SK-N-SH treated with all-trans-retinoic acid at 6 μM for 48 hours (cell line): ENCODE measurements around the gene TMEM52B.

Source experiments
- BACH2 ChIP-seq: fragments of 250-450 bp; sonication (Bioruptor Pico); IDR thresholded peaks from 2 replicates; pipeline ENCODE4 v1.9.0; 2021; ENCODE audit warnings: mild to moderate bottlenecking, borderline replicate concordance
- CREB5 ChIP-seq: fragments of 250-450 bp; sonication (Bioruptor Pico); IDR thresholded peaks from 2 replicates; pipeline ENCODE4 v1.5.1; 2020; ENCODE audit warnings: low read depth, mild to moderate bottlenecking, moderate library complexity
- CSRNP3 ChIP-seq: fragments of 250-450 bp; sonication (Bioruptor Pico); IDR thresholded peaks from 2 replicates; pipeline ENCODE4 v1.5.1; 2021; ENCODE audit warnings: mild to moderate bottlenecking, moderate library complexity
- ESRRG ChIP-seq: fragments of 250-450 bp; sonication (Bioruptor Pico); IDR thresholded peaks from 2 replicates; pipeline ENCODE4 v1.6.1; 2021; ENCODE audit warnings: mild to moderate bottlenecking
- ISL1 ChIP-seq: fragments of 250-450 bp; sonication (Bioruptor Pico); IDR thresholded peaks from 2 replicates; pipeline ENCODE4 v2.1.2; 2022; ENCODE audit warnings: mild to moderate bottlenecking, moderate library complexity
- PPARA ChIP-seq: fragments of 250-450 bp; sonication (Bioruptor Pico); IDR thresholded peaks from 2 replicates; pipeline ENCODE4 v1.5.0; 2020; ENCODE audit warnings: mild to moderate bottlenecking, borderline replicate concordance
- RARB ChIP-seq: fragments of 250-450 bp; sonication (Bioruptor Pico); IDR thresholded peaks from 2 replicates; pipeline ENCODE4 v1.8.0; 2021; ENCODE audit warnings: mild to moderate bottlenecking, moderate library complexity
- SNAI2 ChIP-seq: fragments of 250-450 bp; sonication (Bioruptor Pico); IDR thresholded peaks from 2 replicates; pipeline ENCODE4 v1.5.0; 2020; ENCODE audit warnings: mild to moderate bottlenecking, moderate library complexity
- TOX ChIP-seq: fragments of 250-450 bp; sonication (Bioruptor Pico); IDR thresholded peaks from 2 replicates; pipeline ENCODE4 v1.8.0; 2021; ENCODE audit warnings: mild to moderate bottlenecking, moderate library complexity, borderline replicate concordance
- ZFP3 ChIP-seq: fragments of 250-450 bp; sonication (Bioruptor Pico); IDR thresholded peaks from 2 replicates; pipeline ENCODE4 v1.5.0; 2020; ENCODE audit warnings: mild to moderate bottlenecking, moderate library complexity
- ZNF565 ChIP-seq: fragments of 450-650 bp; formaldehyde crosslinking; conservative IDR thresholded peaks from 2 replicates; pipeline ENCODE4 v1.5.0; 2020; ENCODE audit warnings: low read depth, mild to moderate bottlenecking, moderate library complexity

GRCh38 chr12:10189653-10190052, 10.8 kb downstream of the TMEM52B start:
- TF ChIP-seq ZNF565 (CRISPR knock-in tag) (no peak), ISL1 (CRISPR knock-in tag) (no peak), TOX (no peak), SNAI2 (CRISPR knock-in tag) (no peak), CSRNP3 (CRISPR knock-in tag) (no peak), ESRRG (CRISPR knock-in tag) (no peak), ZFP3 (no peak), RARB (CRISPR knock-in tag) (no peak), CREB5 (CRISPR knock-in tag) (no peak), PPARA (CRISPR knock-in tag) (no peak), BACH2 (no peak)
